ENCODE results near the gene TPM2.

TPM2 gene

GRCh38 chr9:35635730-35636129 is 54.0 kb downstream of the TPM2 start:
- DNase-seq (ENCODE audit: low spot score), result no peak

Small RNAs within 50 kb of the gene (small RNA-seq; reads per million reads assigned to genes)
- gene MIR6853 (0 to 0.03 reads per million in 2 experiments), gene RMRP (0 reads per million in 2 experiments), gene RN7SL22P (0 to 0.04 reads per million in 2 experiments)

Measured in SK-N-DZ (cell line).